Neutrophil (primary cell): ENCODE data around the gene ZNF423.

Source experiments
- H3K27ac ChIP-seq: fragments of 200-600 bp; sonication (generic); 2 replicates; pipeline ENCODE4 v1.5.1; 2016; ENCODE audit warnings: mild to moderate bottlenecking, moderate library complexity
- H3K27me3 ChIP-seq: fragments of 200-600 bp; sonication (generic); 2 replicates; pipeline ENCODE4 v1.6.0; 2016; ENCODE audit warnings: mild to moderate bottlenecking
- H3K36me3 ChIP-seq: fragments of 200-600 bp; sonication (generic); 2 replicates; pipeline ENCODE4 v1.5.1; 2017
- H3K4me1 ChIP-seq, 2 experiments: fragments of 200-600 bp in 1 of 2; sonication (generic) in 1 of 2; 1 replicate in 1 of 2; 2 replicates in 1 of 2; pipeline versions ENCODE4 v1.5.1 to v1.6.1; 2013 to 2016; ENCODE audit warnings: low read depth in 1 of 2, low read length in 1 of 2, mild to moderate bottlenecking in 1 of 2, moderate library complexity in 1 of 2; ENCODE audit not compliant: control insufficient read depth in 1 of 2, insufficient read depth in 1 of 2
- H3K4me3 ChIP-seq, 2 experiments: fragments of 200-600 bp in 1 of 2; sonication (generic) in 1 of 2; 1 replicate in 1 of 2; 2 replicates in 1 of 2; pipeline ENCODE4 v1.5.1; 2013 to 2016; ENCODE audit warnings: low read depth in 1 of 2, low read length in 1 of 2, mild to moderate bottlenecking in 1 of 2, moderate library complexity in 1 of 2
- H3K9me3 ChIP-seq: fragments of 200-600 bp; sonication (generic); 2 replicates; pipeline ENCODE4 v1.5.1; 2016
- CTCF ChIP-seq: fragments of 200-600 bp; sonication (generic); IDR thresholded peaks from 2 replicates; pipeline ENCODE4 v1.5.1; 2016; ENCODE audit warnings: antibody characterized with exemption

Gene ZNF423

GRCh38 chr16:49754495-49755312 is 101.2 kb downstream of the ZNF423 start:
- Histone ChIP-seq H3K36me3 (no peaks in the 10 kb centered on the region), H3K9me3 (no peaks in the 10 kb centered on the region), H3K27me3 (peaks cover 46% of the 10 kb centered on the region), H3K4me1 (no peaks in the 10 kb centered on the region), H3K4me3 (no peak overlapping the region), H3K27ac (no peak overlapping the region)
- TF ChIP-seq CTCF, result no peak

- Histone ChIP-seq H3K27ac (no peak overlapping the region), H3K4me3 (no peak overlapping the region), H3K27me3 (peaks cover 31% of the 10 kb centered on the region), H3K4me1 (no peaks in the 10 kb centered on the region), H3K36me3 (no peaks in the 10 kb centered on the region), H3K9me3 (no peaks in the 10 kb centered on the region)
- no peak for TF ChIP-seq CTCF
Measured at GRCh38 chr16:49750341-49751000, 105.4 kb downstream of the ZNF423 start.

- H3K27me3 ChIP-seq, result peaks cover 25% of the 10 kb centered on the region
- TF ChIP-seq CTCF, result no peak
Measured at GRCh38 chr16:49749816-49750215, 106.1 kb downstream of the ZNF423 start.

GRCh38 chr16:49748322-49748721 is 107.6 kb downstream of the ZNF423 start:
- no peak for TF ChIP-seq CTCF

More at GRCh38 chr16:49749816-49750215, 106.1 kb downstream of the ZNF423 start:
- no peaks in the 10 kb centered on the region for H3K9me3 ChIP-seq
- H3K36me3 ChIP-seq, result no peaks in the 10 kb centered on the region
- H3K4me3 ChIP-seq, result no peak overlapping the region
- no peaks in the 10 kb centered on the region for H3K4me1 ChIP-seq
- H3K27ac ChIP-seq, result no peak overlapping the region

GRCh38 chr16:49747654-49748053 is 108.3 kb downstream of the ZNF423 start:
- Histone ChIP-seq H3K4me1 (no peaks in the 10 kb centered on the region), H3K4me3 (no peak overlapping the region), H3K36me3 (no peaks in the 10 kb centered on the region), H3K27me3 (peaks cover 3% of the 10 kb centered on the region), H3K9me3 (no peaks in the 10 kb centered on the region), H3K27ac (no peak overlapping the region)
- no peak for TF ChIP-seq CTCF

More at GRCh38 chr16:49748322-49748721, 107.6 kb downstream of the ZNF423 start:
- H3K27ac ChIP-seq, result no peak overlapping the region
- H3K4me3 ChIP-seq, result no peak overlapping the region
- no peaks in the 10 kb centered on the region for H3K4me1 ChIP-seq
- no peaks in the 10 kb centered on the region for H3K36me3 ChIP-seq
- H3K27me3 ChIP-seq, result peaks cover 10% of the 10 kb centered on the region
- H3K9me3 ChIP-seq, result no peaks in the 10 kb centered on the region
